ENCODE data around the gene KIAA1614.

Gene KIAA1614

DNA sequence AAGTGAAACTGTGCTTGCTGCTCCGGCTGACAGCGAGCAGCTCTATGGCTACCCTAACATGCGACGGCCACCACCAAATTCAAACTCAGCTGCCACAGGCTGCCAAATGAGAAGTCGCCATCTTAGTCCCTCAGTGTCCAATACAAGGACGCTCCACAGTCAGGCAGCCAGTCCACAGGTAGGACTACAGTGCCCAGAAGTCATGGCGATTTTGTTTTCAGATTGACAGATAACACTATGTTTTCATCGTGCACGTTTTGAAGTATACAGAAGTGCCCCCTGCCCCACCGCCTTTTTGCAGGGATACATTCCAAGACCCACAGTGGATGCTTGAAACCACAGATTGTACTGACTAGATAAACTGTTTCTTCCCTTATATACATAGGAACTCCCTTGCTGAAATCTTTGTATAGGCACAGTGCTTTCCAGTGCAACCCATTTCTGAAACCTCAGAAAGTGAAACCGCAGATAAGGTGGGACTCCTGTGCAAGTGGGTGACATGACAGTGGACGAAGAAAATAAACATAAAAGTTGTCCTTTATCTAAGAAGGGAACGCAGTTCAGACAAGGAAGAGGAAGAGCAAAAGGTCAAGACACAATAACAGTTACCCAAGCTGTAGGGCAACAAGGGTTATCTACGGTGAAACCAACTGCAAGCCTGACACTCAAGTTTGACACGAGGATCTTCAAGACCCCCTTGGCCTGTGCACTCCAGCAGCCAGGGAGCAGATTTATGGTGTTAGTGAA lies 57.8 kb downstream of the KIAA1614 start:
- Mint-ChIP-seq H3K4me1 (ENCODE audit: low read depth) (peaks cover 27% of the 10 kb centered on the region), H3K36me3 (ENCODE audit: low read depth) (peaks cover 69% of the 10 kb centered on the region), H3K27ac (no peak overlapping the region), H3K4me3 (no peak overlapping the region), H3K27me3 (no peaks in the 10 kb centered on the region), H3K9me3 (no peaks in the 10 kb centered on the region)

DNA sequence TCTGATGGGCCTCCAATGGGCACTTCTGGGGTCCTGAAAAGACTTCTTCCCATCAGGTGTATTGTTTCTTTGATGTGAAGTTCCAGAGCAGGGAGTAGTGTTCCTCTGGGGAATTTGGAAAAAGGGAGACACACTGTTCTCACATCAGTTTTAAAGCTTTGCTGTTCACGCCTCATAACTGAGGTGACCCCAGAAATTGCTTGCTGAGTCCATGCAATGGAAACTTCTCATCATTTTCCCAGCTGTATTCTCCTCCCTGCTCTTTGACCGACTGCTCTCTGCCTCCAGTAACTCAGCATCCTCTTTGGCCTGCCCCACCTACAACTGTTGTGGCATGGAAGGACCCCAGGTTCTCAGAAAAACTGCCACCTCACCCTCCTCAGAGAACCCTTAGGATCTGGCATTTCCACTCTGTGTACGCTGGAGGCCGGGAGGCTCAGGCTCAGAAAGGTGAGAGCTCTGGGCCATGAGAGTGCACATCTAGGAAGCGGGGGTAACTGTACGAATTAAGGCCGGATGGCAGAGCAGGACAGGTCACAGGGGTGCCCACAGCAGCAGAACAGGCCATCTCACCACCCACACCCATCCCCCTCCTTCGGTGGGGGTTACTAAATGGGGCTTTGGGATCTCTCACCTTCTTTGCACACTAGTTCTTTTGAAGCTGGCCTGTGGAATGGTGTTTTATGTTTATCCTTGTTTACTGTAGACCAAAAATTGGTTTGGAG lies 58.7 kb downstream of the KIAA1614 start:
- Mint-ChIP-seq H3K36me3 (ENCODE audit: low read depth) (peaks cover 76% of the 10 kb centered on the region), H3K9me3 (no peaks in the 10 kb centered on the region), H3K27me3 (no peaks in the 10 kb centered on the region), H3K27ac (peak overlapping the region; percentile 13), H3K4me3 (no peak overlapping the region), H3K4me1 (ENCODE audit: low read depth) (peaks cover 33% of the 10 kb centered on the region)

DNA sequence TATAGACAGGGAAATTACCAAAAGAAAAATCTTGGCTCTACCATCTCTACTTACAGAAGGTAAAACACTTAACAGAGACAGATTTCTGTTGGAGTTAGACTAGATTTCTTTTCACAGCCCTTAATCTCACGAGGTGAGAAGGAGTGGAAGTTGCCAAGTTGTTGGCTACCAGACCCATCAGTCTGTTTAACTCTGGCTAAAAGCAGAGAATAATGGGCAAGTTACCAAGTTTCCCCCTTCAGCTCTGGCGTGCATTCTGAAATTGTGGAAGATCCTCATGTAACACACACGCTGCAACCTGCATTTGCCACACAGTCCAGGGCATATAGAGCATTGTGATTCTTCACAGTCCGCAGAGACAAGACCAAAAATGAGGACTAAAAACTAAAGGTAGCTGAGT lies 60.7 kb downstream of the KIAA1614 start:
- no peaks in the 10 kb centered on the region for H3K9me3 Mint-ChIP-seq
- no peak overlapping the region for H3K27ac Mint-ChIP-seq
- peaks cover 30% of the 10 kb centered on the region for H3K4me1 Mint-ChIP-seq (ENCODE audit: low read depth)
- H3K27me3 Mint-ChIP-seq: no peaks in the 10 kb centered on the region
- H3K36me3 Mint-ChIP-seq (ENCODE audit: low read depth): peaks cover 84% of the 10 kb centered on the region
- no peak overlapping the region for H3K4me3 Mint-ChIP-seq

DNA sequence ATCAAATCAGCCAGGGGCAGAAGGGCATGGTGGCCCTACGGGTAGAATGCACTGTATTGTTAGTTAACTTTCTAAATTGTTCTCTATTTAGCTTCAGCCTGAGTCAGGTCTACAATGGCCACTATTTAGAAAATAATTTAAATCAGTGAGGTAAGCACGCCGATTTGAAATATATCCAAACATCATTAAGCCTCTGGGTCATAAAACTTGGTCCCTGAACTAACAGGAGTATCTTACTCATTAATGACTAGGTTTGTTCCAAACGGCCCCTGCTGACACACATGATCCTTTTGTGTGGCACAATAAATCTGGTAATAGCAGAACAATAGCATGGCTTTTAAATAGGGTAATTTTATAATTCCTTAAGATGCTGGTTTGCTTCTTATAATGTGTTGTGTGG lies 61.5 kb downstream of the KIAA1614 start:
- H3K27me3 Mint-ChIP-seq: no peaks in the 10 kb centered on the region
- H3K4me1 Mint-ChIP-seq (ENCODE audit: low read depth): peaks cover 30% of the 10 kb centered on the region
- no peak overlapping the region for H3K4me3 Mint-ChIP-seq
- H3K9me3 Mint-ChIP-seq: no peaks in the 10 kb centered on the region
- no peak overlapping the region for H3K27ac Mint-ChIP-seq
- peaks cover 86% of the 10 kb centered on the region for H3K36me3 Mint-ChIP-seq (ENCODE audit: low read depth)

GRCh38 chr1:180975551-180975950 lies 62.9 kb downstream of the KIAA1614 start:
- Mint-ChIP-seq H3K36me3 (ENCODE audit: low read depth) (peaks cover 84% of the 10 kb centered on the region), H3K27me3 (no peaks in the 10 kb centered on the region), H3K27ac (peak overlapping the region; percentile 26), H3K9me3 (no peaks in the 10 kb centered on the region), H3K4me3 (no peak overlapping the region), H3K4me1 (ENCODE audit: low read depth) (peaks cover 21% of the 10 kb centered on the region)

DNA sequence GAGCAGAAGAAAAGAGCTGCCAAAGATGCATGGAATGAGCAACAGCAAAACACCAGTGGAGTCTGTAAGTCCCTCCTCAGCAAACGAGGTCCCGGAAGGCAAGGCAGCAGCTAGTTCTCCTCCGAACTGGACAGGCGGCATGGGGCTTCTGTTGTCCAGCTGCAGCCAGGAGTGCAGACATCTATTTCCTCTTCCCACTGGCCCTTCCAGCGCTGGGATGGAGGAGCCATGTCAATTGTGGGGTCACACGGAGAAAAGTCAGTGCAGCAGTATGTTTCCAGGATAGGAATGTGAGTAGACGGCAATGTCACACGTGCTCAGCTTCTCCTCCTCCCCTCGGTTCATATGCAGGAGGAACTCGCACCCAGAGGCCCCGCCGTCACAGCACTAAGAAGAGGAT lies 63.5 kb downstream of the KIAA1614 start:
- no peaks in the 10 kb centered on the region for H3K27me3 Mint-ChIP-seq
- H3K9me3 Mint-ChIP-seq: no peaks in the 10 kb centered on the region
- H3K4me3 Mint-ChIP-seq: no peak overlapping the region
- no peak overlapping the region for H3K27ac Mint-ChIP-seq
- H3K36me3 Mint-ChIP-seq (ENCODE audit: low read depth): peaks cover 84% of the 10 kb centered on the region
- H3K4me1 Mint-ChIP-seq (ENCODE audit: low read depth): peaks cover 23% of the 10 kb centered on the region

DNA sequence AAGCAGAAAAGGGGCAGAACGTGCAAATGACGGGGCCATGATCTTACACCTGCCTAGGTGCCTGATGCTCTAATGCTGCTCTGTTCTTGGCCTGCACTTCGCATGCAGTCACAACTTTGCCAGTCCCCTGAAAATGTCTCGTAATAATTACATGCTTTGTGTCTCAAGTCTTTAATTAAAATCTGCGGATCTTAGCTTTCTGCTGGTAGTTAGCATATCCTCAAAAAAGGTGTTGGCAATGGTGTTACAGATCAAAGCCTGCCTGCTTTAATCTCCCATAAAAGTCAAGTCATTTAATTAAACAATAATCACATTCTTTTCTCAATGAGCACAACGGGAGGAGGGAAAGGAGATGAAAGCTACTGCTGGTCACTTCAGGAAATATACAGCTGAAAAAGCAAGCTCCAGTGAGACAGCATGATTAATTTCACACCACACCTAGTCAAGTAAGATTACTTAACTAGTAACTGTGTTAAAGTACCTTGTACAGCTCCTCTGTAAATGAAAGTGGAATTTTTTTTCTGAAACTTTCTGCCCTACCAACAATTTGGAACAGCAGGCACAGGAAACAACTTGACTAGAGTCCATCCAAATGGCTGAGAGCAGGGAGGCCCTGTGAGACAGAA lies 64.1 kb downstream of the KIAA1614 start:
- H3K36me3 Mint-ChIP-seq (ENCODE audit: low read depth): peaks cover 84% of the 10 kb centered on the region
- H3K4me3 Mint-ChIP-seq: no peak overlapping the region
- H3K27ac Mint-ChIP-seq: no peak overlapping the region
- H3K9me3 Mint-ChIP-seq: no peaks in the 10 kb centered on the region
- H3K27me3 Mint-ChIP-seq: no peaks in the 10 kb centered on the region
- peaks cover 30% of the 10 kb centered on the region for H3K4me1 Mint-ChIP-seq (ENCODE audit: low read depth)

DNA sequence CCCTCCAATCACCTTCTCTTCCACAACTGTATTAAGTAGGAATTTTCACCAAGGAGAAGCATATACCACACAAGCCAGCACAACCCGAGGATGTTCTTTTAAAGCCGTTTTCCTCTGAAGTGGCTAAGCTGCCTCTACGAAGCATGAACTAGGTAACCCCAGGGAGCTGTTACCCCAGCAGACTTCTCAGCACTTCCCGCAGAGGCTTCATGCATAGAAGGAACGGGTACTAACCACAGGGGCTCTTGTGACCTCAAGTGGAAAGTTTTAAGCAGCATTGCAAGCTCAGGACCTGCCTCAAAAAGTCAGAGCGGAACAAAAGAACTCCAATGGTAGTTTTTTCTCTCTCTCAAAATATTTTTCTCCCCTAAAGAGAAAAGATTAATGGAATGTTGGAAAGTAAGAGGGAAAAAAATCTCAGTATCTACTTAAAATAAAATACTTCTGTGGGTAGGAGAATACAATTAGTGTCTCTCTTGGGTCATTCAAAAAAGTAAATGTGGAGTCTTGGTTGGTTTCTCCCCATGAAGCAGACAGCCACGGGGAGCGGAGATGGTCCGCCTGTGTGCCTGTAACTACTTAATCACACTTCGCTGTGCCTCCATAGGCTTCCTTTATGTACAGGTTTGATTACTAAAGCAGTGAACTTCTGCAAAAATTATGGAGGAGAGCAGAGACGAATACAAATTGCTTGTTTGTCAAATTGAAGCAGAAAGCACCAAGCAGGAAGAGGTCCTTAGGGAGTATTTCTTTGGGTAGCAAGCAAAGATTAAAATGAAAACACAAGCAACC lies 69.1 kb downstream of the KIAA1614 start:
- H3K27me3 Mint-ChIP-seq: no peaks in the 10 kb centered on the region
- H3K9me3 Mint-ChIP-seq: no peaks in the 10 kb centered on the region
- peaks cover 22% of the 10 kb centered on the region for H3K4me1 Mint-ChIP-seq (ENCODE audit: low read depth)
- peak overlapping the region; percentile 62 for H3K27ac Mint-ChIP-seq
- H3K36me3 Mint-ChIP-seq (ENCODE audit: low read depth): peaks cover 75% of the 10 kb centered on the region
- peak overlapping the region; percentile 55 for H3K4me3 Mint-ChIP-seq

GRCh38 chr1:180982422-180982821 lies 69.7 kb downstream of the KIAA1614 start:
- peak overlapping the region; percentile 36 for H3K27ac Mint-ChIP-seq
- no peak overlapping the region for H3K4me3 Mint-ChIP-seq
- H3K36me3 Mint-ChIP-seq (ENCODE audit: low read depth): peaks cover 77% of the 10 kb centered on the region
- peaks cover 22% of the 10 kb centered on the region for H3K4me1 Mint-ChIP-seq (ENCODE audit: low read depth)
- H3K27me3 Mint-ChIP-seq: no peaks in the 10 kb centered on the region
- H3K9me3 Mint-ChIP-seq: no peaks in the 10 kb centered on the region

DNA sequence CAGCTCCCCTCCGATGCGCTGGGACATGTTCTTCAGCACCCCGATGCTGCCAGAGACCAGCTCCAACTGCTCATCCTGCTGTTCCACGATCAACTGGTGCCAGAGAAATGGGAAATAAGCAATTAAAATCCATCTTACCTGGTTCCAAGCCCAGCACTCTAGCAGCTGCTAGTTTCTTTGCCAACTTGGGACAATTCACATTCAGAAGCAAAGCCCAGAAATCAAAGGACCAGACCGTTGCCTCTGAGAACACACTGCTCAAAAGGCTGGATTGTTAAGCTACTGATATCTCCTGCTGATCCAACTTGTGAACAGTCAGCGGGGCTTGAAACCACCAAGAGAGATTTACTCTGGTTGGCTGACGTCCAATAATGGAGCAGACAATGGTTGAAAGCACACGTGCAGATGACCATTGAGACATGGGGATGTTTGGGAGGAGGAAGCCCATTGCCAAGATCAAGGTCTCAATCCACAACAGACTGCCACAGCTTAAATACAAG lies 75.6 kb downstream of the KIAA1614 start:
- Mint-ChIP-seq H3K4me3 (no peak overlapping the region), H3K36me3 (ENCODE audit: low read depth) (peaks cover 75% of the 10 kb centered on the region), H3K27me3 (no peaks in the 10 kb centered on the region), H3K4me1 (ENCODE audit: low read depth) (no peaks in the 10 kb centered on the region), H3K27ac (no peak overlapping the region), H3K9me3 (no peaks in the 10 kb centered on the region)

DNA sequence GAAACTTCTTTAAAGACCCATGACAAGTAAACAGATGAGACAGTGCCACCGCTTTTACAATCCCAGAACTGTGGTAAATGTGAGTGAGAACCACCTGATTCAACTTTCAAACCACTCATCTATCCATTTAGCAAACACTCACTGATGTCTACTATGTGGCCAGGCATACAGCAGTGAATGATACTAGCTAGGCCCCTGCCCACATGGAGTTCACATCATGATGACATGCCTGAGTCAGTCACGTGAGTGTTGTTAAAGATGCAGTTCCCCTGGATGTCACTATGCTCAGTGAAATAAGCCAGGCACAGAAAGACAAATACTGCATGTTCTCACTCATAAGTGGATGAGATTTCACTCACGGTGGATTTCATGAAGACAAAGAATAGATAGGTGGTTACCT lies 81.6 kb downstream of the KIAA1614 start:
- Mint-ChIP-seq H3K27me3 (no peaks in the 10 kb centered on the region), H3K36me3 (ENCODE audit: low read depth) (peaks cover 60% of the 10 kb centered on the region), H3K9me3 (no peaks in the 10 kb centered on the region), H3K27ac (no peak overlapping the region), H3K4me1 (ENCODE audit: low read depth) (peaks cover 4% of the 10 kb centered on the region), H3K4me3 (no peak overlapping the region)

DNA sequence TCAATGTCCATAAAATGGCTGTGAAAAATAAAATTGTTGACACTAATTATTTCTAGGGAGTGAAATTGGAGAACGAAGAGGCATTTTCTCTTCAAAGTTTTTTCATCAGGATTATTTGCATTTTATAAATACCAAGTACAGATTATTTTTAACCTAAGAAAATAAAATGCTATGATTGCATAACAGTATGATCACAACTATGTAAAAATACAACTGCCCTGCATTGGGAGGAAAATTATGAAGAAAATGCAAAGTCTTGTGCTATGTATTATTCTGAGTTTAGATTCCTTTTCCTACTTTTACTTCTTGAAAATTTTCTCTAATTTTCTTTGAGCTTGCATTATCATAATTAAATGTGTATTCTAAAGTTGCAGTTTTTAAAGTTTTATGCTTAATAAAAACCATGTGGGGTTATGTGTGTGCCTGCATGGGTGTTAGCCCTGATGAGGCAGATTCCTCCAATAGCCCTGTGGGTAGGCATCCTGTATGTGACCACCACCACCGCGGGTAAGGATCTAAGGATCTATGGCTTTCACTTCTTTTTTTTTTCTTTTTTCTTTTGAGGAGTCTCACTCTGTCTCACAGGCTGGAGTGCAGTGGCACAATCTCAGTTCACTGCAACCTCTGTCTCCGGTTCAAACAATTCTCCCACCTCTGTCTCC lies 85.3 kb downstream of the KIAA1614 start:
- H3K27ac Mint-ChIP-seq: no peak overlapping the region
- peaks cover 65% of the 10 kb centered on the region for H3K36me3 Mint-ChIP-seq (ENCODE audit: low read depth)
- no peak overlapping the region for H3K4me3 Mint-ChIP-seq
- no peaks in the 10 kb centered on the region for H3K9me3 Mint-ChIP-seq
- H3K27me3 Mint-ChIP-seq: no peaks in the 10 kb centered on the region
- peaks cover 4% of the 10 kb centered on the region for H3K4me1 Mint-ChIP-seq (ENCODE audit: low read depth)

All from stimulated activated naive CD8-positive, alpha-beta T cell treated with anti-CD3 and anti-CD28 coated beads, Interleukin-15, Interleukin-2, amounts not matched to agents 100 ng/mL and 50 ng/mL, for 24 hours (primary cell).